ENCODE measurements around the gene RMI2.

The RMI2 gene

GRCh38 chr16:11333702-11334101 is 11.6 kb upstream of the RMI2 start:
- H3K79me1 ChIP-seq (ENCODE audit: low read length): peaks cover 8% of the 10 kb centered on the region
- H4K91ac ChIP-seq (ENCODE audit: low read depth, low read length): peak overlapping the region; percentile 64
- H3K23ac ChIP-seq (ENCODE audit: low read length): no peak overlapping the region
- no peak overlapping the region for H3K4me2 ChIP-seq (ENCODE audit: low read length)
- H3K4me3 ChIP-seq (ENCODE audit: low read depth, low read length): no peak overlapping the region
- peak overlapping the region; percentile 9 for H2BK5ac ChIP-seq (ENCODE audit: low read depth, low read length, poor library complexity)
- no peak overlapping the region for H2AFZ ChIP-seq (ENCODE audit: insufficient read depth, low read length, poor library complexity)
- H3K36me3 ChIP-seq (ENCODE audit: control insufficient read depth in 1 of 2, insufficient read depth in 2 of 2, low read length in 2 of 2): no peaks in the 10 kb centered on the region
- H4K12ac ChIP-seq (ENCODE audit: low read depth, low read length): no peak overlapping the region
- H3K27ac ChIP-seq (ENCODE audit: low read depth, low read length): peak overlapping the region; percentile 56
- peak; percentile 63 to 77 for DNase-seq
- no peaks in the 10 kb centered on the region for H3K27me3 ChIP-seq (ENCODE audit: insufficient read depth, low read length)
- no peak overlapping the region for H4K8ac ChIP-seq (ENCODE audit: low read depth, low read length)
- no peak overlapping the region for H3K18ac ChIP-seq (ENCODE audit: low read length)
- no peak overlapping the region for H3K4ac ChIP-seq (ENCODE audit: low read depth, low read length)
- H3K14ac ChIP-seq (ENCODE audit: low read length): peak overlapping the region; percentile 12
- H3K79me2 ChIP-seq (ENCODE audit: control insufficient read depth, insufficient read depth, low read length, poor library complexity): peaks cover 2% of the 10 kb centered on the region
- H2AK5ac ChIP-seq (ENCODE audit: low read length): no peak overlapping the region
- no CpG with 5 or more reads among the region's 8 CpGs for WGBS (ENCODE audit: extremely low coverage, insufficient coverage, insufficient read length)
- peak overlapping the region; percentile 2 for H2BK120ac ChIP-seq (ENCODE audit: insufficient read depth, low read length, poor library complexity)
- H3K4me1 ChIP-seq (ENCODE audit: control insufficient read depth in 1 of 2, insufficient read depth in 2 of 2, low read length in 2 of 2): peaks cover 11 to 16% of the 10 kb centered on the region in 2 experiments
- no peak overlapping the region for H3K9ac ChIP-seq (ENCODE audit: low read length)
- H3K9me3 ChIP-seq (ENCODE audit: insufficient read depth, low read depth, low read length): peaks cover 2% of the 10 kb centered on the region
- no peak overlapping the region for H2BK12ac ChIP-seq (ENCODE audit: low read length)

GRCh38 chr16:11334831-11335404 is 10.3 kb upstream of the RMI2 start:
- no peak for DNase-seq
- no peak overlapping the region for H3K27ac ChIP-seq (ENCODE audit: low read depth, low read length)
- H4K8ac ChIP-seq (ENCODE audit: low read depth, low read length): no peak overlapping the region
- no peak overlapping the region for H3K4ac ChIP-seq (ENCODE audit: low read depth, low read length)
- H3K14ac ChIP-seq (ENCODE audit: low read length): no peak overlapping the region
- H2BK12ac ChIP-seq (ENCODE audit: low read length): no peak overlapping the region
- no peak overlapping the region for H3K18ac ChIP-seq (ENCODE audit: low read length)
- H2BK120ac ChIP-seq (ENCODE audit: insufficient read depth, low read length, poor library complexity): no peak overlapping the region
- no peak overlapping the region for H2AK5ac ChIP-seq (ENCODE audit: low read length)
- no peak overlapping the region for H3K4me2 ChIP-seq (ENCODE audit: low read length)
- WGBS (ENCODE audit: extremely low coverage, insufficient coverage, insufficient read length): no CpG with 5 or more reads among the region's 6 CpGs
- no peak overlapping the region for H2AFZ ChIP-seq (ENCODE audit: insufficient read depth, low read length, poor library complexity)
- no peak overlapping the region for H4K91ac ChIP-seq (ENCODE audit: low read depth, low read length)
- no peak overlapping the region for H3K23ac ChIP-seq (ENCODE audit: low read length)
- H3K9ac ChIP-seq (ENCODE audit: low read length): no peak overlapping the region
- H3K4me1 ChIP-seq (ENCODE audit: control insufficient read depth in 1 of 2, insufficient read depth in 2 of 2, low read length in 2 of 2): peaks cover 6 to 11% of the 10 kb centered on the region in 2 experiments
- peaks cover 2% of the 10 kb centered on the region for H3K9me3 ChIP-seq (ENCODE audit: insufficient read depth, low read depth, low read length)
- peaks cover 3% of the 10 kb centered on the region for H3K79me1 ChIP-seq (ENCODE audit: low read length)
- H3K4me3 ChIP-seq (ENCODE audit: low read depth, low read length): no peak overlapping the region
- H3K27me3 ChIP-seq (ENCODE audit: insufficient read depth, low read length): no peaks in the 10 kb centered on the region
- no peaks in the 10 kb centered on the region for H3K36me3 ChIP-seq (ENCODE audit: control insufficient read depth in 1 of 2, insufficient read depth in 2 of 2, low read length in 2 of 2)
- H4K12ac ChIP-seq (ENCODE audit: low read depth, low read length): no peak overlapping the region
- no peak overlapping the region for H2BK5ac ChIP-seq (ENCODE audit: low read depth, low read length, poor library complexity)
- H3K79me2 ChIP-seq (ENCODE audit: control insufficient read depth, insufficient read depth, low read length, poor library complexity): peaks cover 2% of the 10 kb centered on the region

- DNase-seq: no peak
- H3K36me3 ChIP-seq (ENCODE audit: control insufficient read depth in 1 of 2, insufficient read depth in 2 of 2, low read length in 2 of 2): no peaks in the 10 kb centered on the region
- no peak overlapping the region for H2BK5ac ChIP-seq (ENCODE audit: low read depth, low read length, poor library complexity)
- no peak overlapping the region for H4K12ac ChIP-seq (ENCODE audit: low read depth, low read length)
- H4K91ac ChIP-seq (ENCODE audit: low read depth, low read length): no peak overlapping the region
- H3K9ac ChIP-seq (ENCODE audit: low read length): no peak overlapping the region
- no peak overlapping the region for H2AFZ ChIP-seq (ENCODE audit: insufficient read depth, low read length, poor library complexity)
- no peak overlapping the region for H2BK12ac ChIP-seq (ENCODE audit: low read length)
- peaks cover 0 to under 1% of the 10 kb centered on the region in 2 experiments for H3K4me1 ChIP-seq (ENCODE audit: control insufficient read depth in 1 of 2, insufficient read depth in 2 of 2, low read length in 2 of 2)
- H4K8ac ChIP-seq (ENCODE audit: low read depth, low read length): no peak overlapping the region
- no peak overlapping the region for H3K14ac ChIP-seq (ENCODE audit: low read length)
- H3K4ac ChIP-seq (ENCODE audit: low read depth, low read length): no peak overlapping the region
- H3K27me3 ChIP-seq (ENCODE audit: insufficient read depth, low read length): no peaks in the 10 kb centered on the region
- H2BK120ac ChIP-seq (ENCODE audit: insufficient read depth, low read length, poor library complexity): no peak overlapping the region
- no peak overlapping the region for H3K27ac ChIP-seq (ENCODE audit: low read depth, low read length)
- no peak overlapping the region for H3K18ac ChIP-seq (ENCODE audit: low read length)
- H3K79me2 ChIP-seq (ENCODE audit: control insufficient read depth, insufficient read depth, low read length, poor library complexity): no peaks in the 10 kb centered on the region
- H3K4me3 ChIP-seq (ENCODE audit: low read depth, low read length): no peak overlapping the region
- no peaks in the 10 kb centered on the region for H3K79me1 ChIP-seq (ENCODE audit: low read length)
- no peak overlapping the region for H3K4me2 ChIP-seq (ENCODE audit: low read length)
- no CpG with 5 or more reads among the region's 3 CpGs for whole genome bisulfite sequencing (ENCODE audit: extremely low coverage, insufficient coverage, insufficient read length)
- H3K9me3 ChIP-seq (ENCODE audit: insufficient read depth, low read depth, low read length): peaks cover 2% of the 10 kb centered on the region
- H2AK5ac ChIP-seq (ENCODE audit: low read length): no peak overlapping the region
- no peak overlapping the region for H3K23ac ChIP-seq (ENCODE audit: low read length)
Measured at GRCh38 chr16:11339075-11339474, 6.2 kb upstream of the RMI2 start.

- peaks cover 4% of the 10 kb centered on the region for H3K79me2 ChIP-seq (ENCODE audit: control insufficient read depth, insufficient read depth, low read length, poor library complexity)
- no CpG with 5 or more reads among the region's 4 CpGs for WGBS (ENCODE audit: extremely low coverage, insufficient coverage, insufficient read length)
- H2BK120ac ChIP-seq (ENCODE audit: insufficient read depth, low read length, poor library complexity): no peak overlapping the region
- no peaks in the 10 kb centered on the region for H3K27me3 ChIP-seq (ENCODE audit: insufficient read depth, low read length)
- H3K36me3 ChIP-seq (ENCODE audit: control insufficient read depth in 1 of 2, insufficient read depth in 2 of 2, low read length in 2 of 2): no peaks in the 10 kb centered on the region
- no peak overlapping the region for H2BK5ac ChIP-seq (ENCODE audit: low read depth, low read length, poor library complexity)
- no peak overlapping the region for H2AFZ ChIP-seq (ENCODE audit: insufficient read depth, low read length, poor library complexity)
- no peak overlapping the region for H3K4ac ChIP-seq (ENCODE audit: low read depth, low read length)
- H3K4me2 ChIP-seq (ENCODE audit: low read length): no peak overlapping the region
- H3K18ac ChIP-seq (ENCODE audit: low read length): no peak overlapping the region
- no peak overlapping the region for H4K91ac ChIP-seq (ENCODE audit: low read depth, low read length)
- peaks cover 2% of the 10 kb centered on the region for H3K9me3 ChIP-seq (ENCODE audit: insufficient read depth, low read depth, low read length)
- H4K12ac ChIP-seq (ENCODE audit: low read depth, low read length): no peak overlapping the region
- peaks cover 3% of the 10 kb centered on the region for H3K79me1 ChIP-seq (ENCODE audit: low read length)
- H3K14ac ChIP-seq (ENCODE audit: low read length): no peak overlapping the region
- no peak overlapping the region for H3K27ac ChIP-seq (ENCODE audit: low read depth, low read length)
- no peak for DNase-seq
- peaks cover 1 to 2% of the 10 kb centered on the region in 2 experiments for H3K4me1 ChIP-seq (ENCODE audit: control insufficient read depth in 1 of 2, insufficient read depth in 2 of 2, low read length in 2 of 2)
- H2AK5ac ChIP-seq (ENCODE audit: low read length): no peak overlapping the region
- H3K4me3 ChIP-seq (ENCODE audit: low read depth, low read length): no peak overlapping the region
- no peak overlapping the region for H4K8ac ChIP-seq (ENCODE audit: low read depth, low read length)
- H3K23ac ChIP-seq (ENCODE audit: low read length): no peak overlapping the region
- H3K9ac ChIP-seq (ENCODE audit: low read length): no peak overlapping the region
- no peak overlapping the region for H2BK12ac ChIP-seq (ENCODE audit: low read length)
Measured at GRCh38 chr16:11340710-11341109, 4.5 kb upstream of the RMI2 start.

Measured in trophoblast cell (in vitro differentiated cells and primary cell).